ENCODE results near the gene LGALS3BP. TPM values are rescaled to one million over a fixed set of nuclear protein-coding genes. Genes with fewer than 3 reads are reported as not detected.

The LGALS3BP gene
- total and polyA plus RNA-seq, 5 experiments from 2014 or later: 50.5 to 90.6 (median 54.4) TPM

DNA sequence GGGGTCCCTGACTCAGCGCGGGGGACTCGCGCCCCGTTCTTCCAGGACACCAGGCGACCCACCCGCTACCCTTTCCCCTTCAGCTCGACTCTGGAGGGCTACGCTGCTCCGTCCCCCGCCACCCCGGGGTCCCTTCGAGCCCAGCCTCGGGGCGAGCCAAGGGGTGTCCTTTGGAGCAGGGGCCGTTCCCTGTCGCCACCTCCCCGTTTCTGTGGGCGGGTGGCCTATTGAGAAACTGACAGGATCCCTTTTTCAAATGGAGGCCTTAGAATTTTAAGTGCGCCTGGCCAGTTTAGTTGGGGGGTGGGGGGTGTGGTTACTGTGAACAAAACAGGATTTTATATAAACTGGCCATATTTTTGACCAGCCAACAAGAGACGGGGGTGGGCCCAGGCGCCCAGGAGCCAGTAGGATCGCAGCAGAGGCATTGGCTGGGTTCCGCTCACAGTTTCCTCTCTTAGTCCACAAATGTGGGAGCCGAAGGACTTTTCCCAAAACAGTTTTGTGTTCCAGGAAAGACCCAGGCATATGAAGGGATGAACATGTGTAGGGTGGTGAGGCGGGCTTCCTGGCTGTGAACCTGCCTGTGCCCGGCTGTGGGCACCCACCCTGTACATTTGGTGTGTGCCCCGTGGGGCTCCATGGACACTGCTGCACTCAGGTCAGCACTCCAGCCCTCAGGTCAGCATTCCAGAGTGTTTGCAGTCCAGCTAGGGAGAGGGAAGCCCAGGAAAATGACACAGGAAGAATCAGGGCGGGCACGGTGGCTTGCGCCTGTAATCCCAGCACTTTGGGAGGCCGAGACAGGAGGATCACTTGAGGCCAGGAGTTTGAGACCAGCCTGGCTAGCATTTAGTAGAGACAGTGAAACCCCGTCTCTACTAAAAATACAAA, 53.8 kb downstream of the LGALS3BP start:
- H3K4me1 Mint-ChIP-seq: peaks cover 11 to 23% (median 19%) of the 10 kb centered on the region in 4 donors
- H3K27me3 Mint-ChIP-seq: peaks cover 0 to 7% (median 2%) of the 10 kb centered on the region in 5 donors
- H3K36me3 Mint-ChIP-seq: no peaks in the 10 kb centered on the region
- peak overlapping the region in 7 of 10 donors; percentile 19 to 82 (median 50) for H3K4me3 Mint-ChIP-seq
- POLR2A ChIA-PET: interaction anchor here (0.7 to 1.2 kb wide), 2 partner anchors 36 to 790 kb away, joined by 4 to 8 read pairs; no protein-coding TSS in a partner anchor
- no peak for DNase-seq
- ATAC-seq: peak; percentile 2 to 18
- H3K9me3 Mint-ChIP-seq: no peaks in the 10 kb centered on the region
- peak overlapping the region in 1 of 10 donors; percentile 21 for H3K27ac Mint-ChIP-seq

- H3K27ac Mint-ChIP-seq: peak within 1 kb of the TSS in 3 of 10 donors; percentile 62 to 89 (median 74)
- peaks cover 0 to 7% (median 2%) of the 10 kb centered on the region in 5 donors for H3K27me3 Mint-ChIP-seq
- POLR2A ChIA-PET: interaction anchor here (1.2 kb wide), 1 partner anchor 36 kb away, joined by 4 read pairs; no protein-coding TSS in a partner anchor
- DNase-seq (peak; percentile 57 to 88 (median 70)), ATAC-seq (peak; percentile 84 to 85)
- H3K9me3 Mint-ChIP-seq: no peaks in the 10 kb centered on the region
- H3K36me3 Mint-ChIP-seq: no peaks in the 10 kb centered on the region
- H3K4me3 Mint-ChIP-seq: peak within 1 kb of the TSS; percentile 77 to 89 (median 83)
- H3K4me1 Mint-ChIP-seq: peaks cover 15 to 25% (median 20%) of the 10 kb centered on the region in 4 donors
These were observed 54.5 kb downstream of the LGALS3BP start, which contains the start of gene TIMP2 for GRCh38 chr17:78925234-78925633. TIMP2 (minus strand) TSS chr17:78925387; CDS start chr17:78925088, 299 bp downstream.

- peak; percentile 13 to 28 for ATAC-seq
- Mint-ChIP-seq H3K36me3 (no peaks in the 10 kb centered on the region), H3K4me1 (peaks cover 17 to 29% (median 24%) of the 10 kb centered on the region in 4 donors), H3K4me3 (peak overlapping the region; percentile 56 to 89 (median 83)), H3K27ac (peak overlapping the region in 3 of 10 donors; percentile 62 to 89 (median 74)), H3K27me3 (peaks cover 0 to 7% (median 2%) of the 10 kb centered on the region in 5 donors), H3K9me3 (no peaks in the 10 kb centered on the region)
- POLR2A ChIA-PET: interaction anchor here (0.7 to 1.2 kb wide), 2 partner anchors 35 to 47 kb away, joined by 4 to 7 read pairs; no protein-coding TSS in a partner anchor
- DNase-seq: no peak
These were observed 55.1 kb downstream of the LGALS3BP start for GRCh38 chr17:78924481-78925151.

GRCh38 chr17:78923660-78924453, 55.9 kb downstream of the LGALS3BP start:
- Mint-ChIP-seq H3K4me1 (peaks cover 17 to 31% (median 24%) of the 10 kb centered on the region in 4 donors), H3K4me3 (peak overlapping the region; percentile 77 to 89 (median 83)), H3K9me3 (no peaks in the 10 kb centered on the region), H3K36me3 (no peaks in the 10 kb centered on the region), H3K27me3 (peaks cover 0 to 7% (median 2%) of the 10 kb centered on the region in 5 donors), H3K27ac (peak overlapping the region in 9 of 10 donors; percentile 65 to 89 (median 79))
- ATAC-seq: peak; percentile 59 to 63
- peak; percentile 23 to 78 (median 57) for DNase-seq
- POLR2A ChIA-PET: interaction anchor here (0.7 to 1.6 kb wide), 2 partner anchors 33 to 48 kb away, joined by 5 to 7 read pairs; no protein-coding TSS in a partner anchor

GRCh38 chr17:78922816-78923498, 56.8 kb downstream of the LGALS3BP start:
- Mint-ChIP-seq H3K9me3 (no peaks in the 10 kb centered on the region), H3K27ac (peak overlapping the region; percentile 46 to 87 (median 74)), H3K36me3 (no peaks in the 10 kb centered on the region), H3K4me1 (peaks cover 17 to 36% (median 30%) of the 10 kb centered on the region in 4 donors), H3K4me3 (peak overlapping the region; percentile 63 to 89 (median 80)), H3K27me3 (peaks cover 0 to 5% (median 2%) of the 10 kb centered on the region in 5 donors)
- DNase-seq (no peak), ATAC-seq (no peak)
- POLR2A ChIA-PET: interaction anchor here (0.9 to 1.6 kb wide), 2 partner anchors 32 to 33 kb away, joined by 3 to 5 read pairs; no protein-coding TSS in a partner anchor

GRCh38 chr17:78921437-78921971, 58.2 kb downstream of the LGALS3BP start:
- Mint-ChIP-seq H3K4me1 (peaks cover 17 to 47% (median 41%) of the 10 kb centered on the region in 4 donors), H3K36me3 (no peaks in the 10 kb centered on the region), H3K4me3 (no peak overlapping the region), H3K27ac (peak overlapping the region in 7 of 10 donors; percentile 24 to 80 (median 70)), H3K9me3 (no peaks in the 10 kb centered on the region), H3K27me3 (peaks cover 0 to 2% (median 0%) of the 10 kb centered on the region in 5 donors)
- no peak for ATAC-seq
- POLR2A ChIA-PET: interaction anchor here (0.6 kb wide), 1 partner anchor 453 kb away, joined by 3 read pairs; no protein-coding TSS in a partner anchor
- no peak for DNase-seq

Other genes with a start within 250 kb of the LGALS3BP start
- 100 to 1,000 TPM; 415 to 423 TPM for gene CYTH1, start 197.7 kb downstream of the LGALS3BP start, total RNA-seq
- 100 to 1,000 TPM; 220 to 320 (median 243) TPM for gene CYTH1, start 197.7 kb downstream of the LGALS3BP start, polyA plus RNA-seq
- gene USP36, start 139.1 kb downstream of the LGALS3BP start, total RNA-seq: 100 to 1,000 TPM; 151 to 156 TPM
- gene USP36, start 139.1 kb downstream of the LGALS3BP start, polyA plus RNA-seq: 10 to 100 TPM; 27.5 to 45.1 (median 36.7) TPM
- gene CEP295NL, start 76.7 kb downstream of the LGALS3BP start, total RNA-seq: under 1 TPM in 1 of 2 experiments, not detected in 1; 0.86 TPM
- not detected for gene CEP295NL, start 76.7 kb downstream of the LGALS3BP start, polyA plus RNA-seq
- gene TIMP2, start 54.5 kb downstream of the LGALS3BP start, total RNA-seq: 1 to 10 TPM; 6.2 to 7.3 TPM
- under 1 TPM; 0.22 to 0.75 (median 0.60) TPM for gene TIMP2, start 54.5 kb downstream of the LGALS3BP start, polyA plus RNA-seq
- gene CANT1, start 29.8 kb upstream of the LGALS3BP start, total RNA-seq: 10 to 100 TPM; 30.5 to 34.6 TPM
- gene CANT1, start 29.8 kb upstream of the LGALS3BP start, polyA plus RNA-seq: 1 to 10 TPM; 6.1 to 9.4 (median 6.2) TPM
- not detected for gene C1QTNF1, start 44.2 kb upstream of the LGALS3BP start, total RNA-seq
- gene C1QTNF1, start 44.2 kb upstream of the LGALS3BP start, polyA plus RNA-seq: not detected
- gene ENGASE, start 94.9 kb upstream of the LGALS3BP start, total RNA-seq: 100 to 1,000 TPM; 162 to 165 TPM
- 1 to 10 TPM; 1.6 to 6.2 (median 3.9) TPM for gene ENGASE, start 94.9 kb upstream of the LGALS3BP start, polyA plus RNA-seq